ENCODE measurements around the gene S100G.
"Not testable (repeated sequence)": the region's sequence is repeated elsewhere in the genome, so short reads cannot be mapped to it uniquely, and the experiment has no call there.

Gene S100G, protein sequence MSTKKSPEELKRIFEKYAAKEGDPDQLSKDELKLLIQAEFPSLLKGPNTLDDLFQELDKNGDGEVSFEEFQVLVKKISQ

DNA sequence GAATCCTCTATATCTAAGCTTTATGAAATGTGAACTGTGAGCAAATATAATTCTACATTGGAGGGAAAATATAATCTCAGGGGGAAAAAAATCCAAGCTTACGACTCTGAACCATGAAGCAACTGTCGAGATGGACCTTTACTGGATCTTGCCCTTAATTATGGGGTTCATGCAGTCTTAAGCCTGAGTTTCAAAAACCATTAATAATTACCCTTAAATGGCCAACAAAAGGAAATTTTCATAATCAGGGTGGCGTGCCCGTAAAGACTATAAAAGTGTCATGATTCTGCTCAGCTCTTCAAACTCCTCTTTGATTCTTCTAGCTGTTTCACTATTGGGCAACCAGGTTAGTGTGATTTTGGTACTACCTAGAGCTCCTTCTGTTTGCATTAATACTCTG lies at the start of gene S100G:
S100G (plus strand) TSS at position 301 of the 400 bp plus-strand sequence. CDS start 849 bp downstream, outside the sequence.
- no peak for DNase-seq (ENCODE audit: low spot score)

DNA sequence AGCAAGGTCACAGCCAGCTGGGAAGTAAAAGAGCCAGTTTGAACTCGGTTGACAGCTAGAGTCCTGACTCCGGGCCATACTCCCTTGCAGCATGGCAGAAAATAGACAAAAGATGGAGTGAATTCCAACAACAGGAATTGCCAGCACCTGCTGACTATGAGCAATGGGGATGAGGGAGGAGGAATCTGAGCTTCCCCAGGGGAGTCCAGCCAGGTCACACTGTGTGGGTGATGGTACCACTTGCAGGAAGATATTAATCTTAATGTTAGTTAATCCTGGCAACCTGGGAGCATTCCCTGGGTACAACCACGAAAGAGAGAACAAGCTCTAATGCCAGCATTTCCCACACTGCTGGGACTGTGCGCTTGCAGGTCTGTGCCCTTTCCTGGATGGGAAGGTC lies 48.1 kb upstream of the S100G start:
- DNase-seq (ENCODE audit: low spot score), result no peak

DNA sequence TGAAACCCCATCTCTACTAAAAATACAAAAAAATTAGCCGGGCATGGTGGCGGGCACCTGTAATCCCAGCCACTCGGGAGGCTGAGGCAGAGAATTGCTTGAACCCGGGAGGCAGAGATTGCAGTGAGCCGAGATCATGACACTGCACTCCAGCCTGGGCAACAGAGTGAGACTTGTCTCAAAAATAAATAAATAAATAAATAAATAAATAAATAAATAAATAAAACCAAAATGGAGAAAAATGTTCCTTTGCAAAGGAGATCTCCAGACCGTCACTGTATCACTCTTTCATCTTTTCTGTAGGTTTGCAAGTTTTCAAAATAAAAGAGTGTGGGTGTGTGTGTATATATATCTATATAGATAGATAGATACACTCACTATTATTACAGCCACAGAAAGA lies 46.7 kb upstream of the S100G start:
- not testable (repeated sequence) for DNase-seq (ENCODE audit: low spot score)

DNA sequence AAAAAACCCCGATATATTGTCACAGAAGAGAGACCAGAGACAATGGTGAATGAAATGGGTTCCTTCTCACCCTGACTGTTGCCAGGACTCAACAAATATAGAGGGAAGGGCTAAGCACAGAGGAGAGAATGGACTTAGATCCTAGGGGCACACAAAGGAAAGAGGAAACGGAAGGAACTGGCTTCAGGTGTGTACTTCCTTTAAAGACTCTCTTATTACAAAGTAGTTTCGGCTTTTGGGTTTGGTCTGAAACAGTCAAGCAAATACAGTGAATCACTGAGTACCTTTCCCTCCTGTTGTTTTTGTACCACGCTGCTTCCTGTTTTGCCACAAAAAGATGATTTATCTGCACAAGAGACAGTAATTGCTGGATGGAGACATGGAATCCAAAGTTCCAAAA lies 46.1 kb upstream of the S100G start:
- DNase-seq (ENCODE audit: low spot score), result no peak

DNA sequence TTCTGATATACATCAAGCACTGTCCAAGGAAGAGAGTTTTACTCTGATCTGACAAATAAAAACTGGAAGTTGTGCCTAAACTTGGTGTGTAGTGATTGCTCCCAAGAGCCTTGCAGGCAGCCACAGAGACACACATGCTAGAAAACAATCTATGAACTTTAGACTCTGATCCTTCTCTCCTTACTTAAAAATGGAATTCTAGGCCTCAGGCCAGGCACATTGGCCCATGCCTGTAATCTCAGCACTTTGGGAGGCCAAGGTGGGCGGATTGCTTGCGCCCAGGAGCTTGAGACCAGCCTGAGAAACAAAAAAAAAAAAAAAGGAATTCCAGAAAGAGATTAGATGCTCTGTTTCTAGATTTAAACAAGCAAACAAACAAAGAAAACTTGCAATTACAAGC lies 45.6 kb upstream of the S100G start:
- no peak for DNase-seq (ENCODE audit: low spot score)

DNA sequence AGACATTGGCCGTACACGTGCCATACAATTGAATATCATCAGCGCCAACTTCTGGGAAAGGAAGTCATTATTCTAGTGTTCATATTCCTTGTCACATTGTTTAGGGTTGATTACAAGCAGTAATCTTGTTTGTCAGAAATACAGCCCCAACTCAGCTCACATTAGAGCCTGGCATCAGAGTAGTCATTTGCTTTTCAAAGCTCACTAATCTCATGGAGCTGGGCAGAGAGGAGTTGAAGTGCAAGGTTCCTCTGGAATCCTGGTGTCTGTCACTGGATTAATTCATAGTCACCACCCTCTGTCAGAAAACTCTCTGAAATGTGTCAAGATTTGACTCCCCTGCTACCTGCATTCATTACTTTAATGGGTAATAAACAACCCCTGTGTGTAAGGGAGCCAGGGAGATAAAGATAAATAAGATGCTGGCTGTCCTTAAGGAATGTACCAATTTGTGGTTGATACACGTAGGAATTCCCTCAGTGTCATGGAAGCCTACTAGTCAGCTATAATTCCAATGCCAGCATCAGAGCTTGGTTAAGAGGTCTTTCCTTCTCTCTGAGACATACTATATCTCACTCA lies 43.7 kb upstream of the S100G start:
- DNase-seq (ENCODE audit: low spot score), result no peak

DNA sequence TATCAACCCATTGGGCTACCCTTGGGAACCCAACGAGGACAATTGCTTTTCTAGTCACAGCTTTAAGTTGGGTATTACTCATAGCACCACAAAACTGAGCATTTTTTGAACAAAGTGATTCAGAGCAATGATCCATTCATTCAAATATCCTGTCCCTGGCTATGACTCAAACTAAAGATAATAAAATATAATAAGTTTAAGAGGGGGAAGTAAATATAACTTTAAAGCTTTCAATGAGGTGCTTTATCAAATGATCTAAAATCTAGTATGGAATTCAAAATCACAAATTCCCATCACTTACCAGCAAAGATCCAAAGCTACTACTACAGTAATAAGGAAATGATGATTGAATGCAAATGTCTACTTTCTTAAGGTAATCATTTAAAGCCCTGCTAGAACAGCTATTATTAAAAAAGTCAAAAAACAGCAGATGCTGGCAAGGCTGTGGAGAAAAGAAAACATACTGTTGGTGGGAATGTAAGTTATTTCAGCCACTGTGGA lies 39.8 kb upstream of the S100G start:
- no peak for DNase-seq (ENCODE audit: low spot score)

DNA sequence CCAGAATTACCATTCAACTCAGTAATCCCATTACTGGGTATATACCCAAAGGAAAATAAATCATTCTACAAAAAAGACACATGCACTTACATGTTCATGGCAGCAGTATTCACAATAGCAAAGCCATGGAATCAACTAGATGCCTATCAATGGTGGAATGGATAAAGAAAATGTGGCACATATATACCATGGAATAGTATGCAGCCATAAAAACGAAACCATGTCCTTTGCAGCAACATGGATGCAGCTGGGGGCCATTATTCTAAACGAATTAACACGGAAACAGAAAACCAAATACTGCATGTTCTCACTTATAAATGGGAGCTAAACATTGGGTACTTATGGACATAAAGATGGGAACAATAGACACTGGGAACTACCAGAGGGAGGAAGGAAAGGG lies 39.3 kb upstream of the S100G start:
- DNase-seq (ENCODE audit: low spot score), result not testable (repeated sequence)

DNA sequence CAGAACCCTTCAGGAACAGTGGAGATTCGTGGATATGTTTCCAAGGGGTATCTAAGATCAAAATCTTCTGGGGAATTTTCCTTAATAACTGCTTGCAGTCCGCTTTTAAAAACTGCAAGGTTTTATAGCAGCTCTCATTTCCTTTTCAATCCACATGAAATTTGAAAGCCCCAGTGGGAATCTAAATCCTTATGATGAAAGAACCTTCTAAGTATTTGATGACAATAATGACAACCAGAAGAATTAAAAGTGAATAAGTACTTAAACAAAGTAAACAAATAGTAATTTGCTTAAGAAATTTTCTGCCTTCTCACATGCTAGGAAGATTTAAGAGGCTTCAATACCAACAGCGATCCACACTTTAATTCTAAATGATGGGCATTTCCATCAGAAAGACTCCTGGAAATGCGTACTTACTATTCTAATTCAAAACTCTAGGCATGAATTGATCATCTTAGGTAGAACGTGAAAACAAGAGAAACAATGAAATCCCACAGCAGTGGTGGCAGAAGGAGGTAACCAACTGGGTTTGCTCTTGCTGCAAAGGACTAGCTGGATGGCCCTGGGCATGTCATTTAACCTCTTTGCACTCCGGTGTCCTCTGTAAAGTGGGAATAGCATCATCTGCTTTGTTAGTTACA lies 37.6 kb upstream of the S100G start:
- DNase-seq (ENCODE audit: low spot score), result no peak

DNA sequence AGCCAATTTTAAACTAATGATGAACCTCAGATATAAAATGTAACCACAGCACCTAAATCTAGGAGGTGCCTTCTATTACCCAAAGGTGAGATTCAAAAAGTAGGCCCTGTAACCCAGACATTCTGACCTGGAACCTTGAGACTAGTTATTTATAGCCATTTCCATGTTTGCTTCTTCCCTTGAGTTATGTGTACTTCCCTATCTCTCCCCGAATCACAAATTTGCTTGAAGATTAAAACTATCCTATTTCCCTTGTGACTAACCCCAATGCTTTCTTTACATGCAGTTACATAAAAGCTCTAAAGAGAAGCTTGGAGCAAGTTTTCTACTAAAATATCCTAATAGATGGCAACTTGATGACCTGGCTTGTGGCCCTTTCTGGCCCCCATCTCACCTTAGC lies 32.6 kb upstream of the S100G start:
- no peak for DNase-seq (ENCODE audit: low spot score)

DNA sequence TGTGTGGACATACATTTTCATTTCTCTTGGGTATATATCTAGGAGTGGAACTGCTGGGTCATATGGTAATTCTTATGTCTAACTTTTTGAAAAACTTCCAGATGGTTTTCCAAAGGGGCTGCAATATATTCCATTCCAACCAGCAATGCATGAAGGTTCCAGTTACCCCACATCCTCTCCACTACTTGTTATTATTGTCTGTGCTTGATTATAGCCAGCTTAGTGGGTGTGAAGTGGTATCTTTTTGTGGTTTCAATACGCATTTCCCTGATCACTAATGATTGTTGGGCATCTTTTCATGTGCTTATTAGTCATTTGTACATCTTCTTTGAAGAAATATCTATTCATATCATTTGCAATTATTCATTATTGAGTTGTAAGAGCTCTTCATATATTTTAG lies 31.5 kb upstream of the S100G start:
- no peak for DNase-seq (ENCODE audit: low spot score)

DNA sequence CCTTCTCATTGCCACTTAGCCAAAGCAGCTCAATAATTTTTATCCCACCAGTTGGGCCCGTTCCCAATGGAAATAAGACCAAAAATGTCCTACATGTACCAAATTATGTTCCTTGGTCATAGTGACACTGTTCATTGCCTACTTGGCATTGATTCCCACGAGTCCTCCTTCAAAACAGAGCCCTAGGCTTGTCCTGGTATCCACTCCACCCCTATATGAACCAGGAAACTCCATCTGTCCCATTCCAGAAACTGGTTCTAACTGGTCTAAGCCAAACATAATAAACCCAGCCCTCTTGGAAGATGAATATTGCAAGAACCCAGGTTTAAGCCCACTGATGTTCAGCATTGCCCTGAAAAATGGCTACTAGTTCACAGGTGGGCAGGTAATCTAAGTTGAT lies 30.9 kb upstream of the S100G start:
- no peak for DNase-seq (ENCODE audit: low spot score)

DNA sequence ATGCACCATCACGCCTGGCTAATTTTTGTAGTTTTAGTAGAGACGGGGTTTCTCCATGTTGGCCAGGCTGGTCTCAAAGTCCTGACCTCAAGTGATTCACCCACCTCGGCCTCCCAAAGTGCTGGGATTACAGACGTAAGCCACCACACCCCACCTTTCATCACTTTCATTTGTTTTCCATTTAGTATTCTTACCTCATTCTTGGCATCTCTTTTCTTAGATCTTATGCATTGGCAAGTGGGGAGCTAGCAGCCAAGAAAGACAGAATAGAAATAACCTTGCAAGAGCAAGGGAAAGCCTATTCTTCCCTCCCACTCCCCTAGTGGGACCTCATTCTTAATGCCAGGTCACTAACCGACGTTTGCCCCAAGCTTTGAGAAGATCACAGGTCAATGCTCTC lies 21.4 kb upstream of the S100G start:
- DNase-seq (ENCODE audit: low spot score), result not testable (repeated sequence)

DNA sequence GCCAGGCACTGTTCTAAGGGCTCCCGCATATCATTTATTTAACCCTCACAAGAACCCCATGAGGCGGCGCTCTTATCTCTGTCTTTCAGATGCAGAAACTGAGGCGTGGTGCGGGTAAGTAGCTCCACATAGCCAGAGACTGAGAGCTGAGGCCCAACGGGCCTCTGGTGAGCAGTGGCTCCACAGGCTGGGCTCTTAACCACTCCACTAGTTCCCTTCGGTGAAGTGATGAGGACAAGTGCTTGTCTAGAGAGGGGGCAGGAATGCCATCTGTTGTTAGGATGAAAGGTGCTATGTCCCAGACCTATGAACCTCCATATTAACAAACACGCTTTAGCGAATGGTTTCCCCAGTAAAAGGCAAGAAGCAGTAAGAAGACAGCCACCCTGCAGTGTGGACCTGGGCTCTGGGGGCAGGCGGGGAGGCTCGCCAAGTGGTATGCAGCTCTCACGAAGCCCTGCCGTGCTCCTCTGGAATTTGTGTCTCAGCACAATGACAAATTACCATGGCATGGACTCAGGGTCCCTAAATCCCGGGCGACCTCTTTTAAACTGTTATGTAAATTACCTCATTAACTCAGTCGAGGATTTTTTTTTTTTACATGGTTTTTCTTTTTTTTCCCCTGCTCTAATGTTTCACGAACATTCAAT lies 20.9 kb upstream of the S100G start:
- peak; percentile 68 for DNase-seq (ENCODE audit: low spot score)

DNA sequence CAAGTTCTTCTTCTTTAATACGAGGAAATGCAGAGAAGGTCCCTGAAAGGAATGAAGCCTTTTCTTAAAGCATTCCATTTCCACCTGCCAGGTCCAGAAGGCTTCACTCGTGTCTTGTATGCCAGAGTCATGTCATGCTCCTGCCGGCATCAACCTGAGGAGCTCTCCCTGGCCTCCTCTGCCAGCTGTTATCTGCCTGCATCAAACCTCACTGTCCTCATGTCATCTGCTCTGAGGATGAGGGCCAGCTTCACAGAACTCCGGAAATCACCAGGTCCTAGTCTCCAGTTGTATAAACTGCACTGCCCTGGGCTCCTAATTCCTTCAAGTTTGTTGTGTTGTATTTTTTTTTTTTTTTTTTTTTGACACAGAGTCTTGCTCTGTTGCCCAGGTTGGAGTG lies 20.0 kb upstream of the S100G start:
- DNase-seq (ENCODE audit: low spot score), result no peak

DNA sequence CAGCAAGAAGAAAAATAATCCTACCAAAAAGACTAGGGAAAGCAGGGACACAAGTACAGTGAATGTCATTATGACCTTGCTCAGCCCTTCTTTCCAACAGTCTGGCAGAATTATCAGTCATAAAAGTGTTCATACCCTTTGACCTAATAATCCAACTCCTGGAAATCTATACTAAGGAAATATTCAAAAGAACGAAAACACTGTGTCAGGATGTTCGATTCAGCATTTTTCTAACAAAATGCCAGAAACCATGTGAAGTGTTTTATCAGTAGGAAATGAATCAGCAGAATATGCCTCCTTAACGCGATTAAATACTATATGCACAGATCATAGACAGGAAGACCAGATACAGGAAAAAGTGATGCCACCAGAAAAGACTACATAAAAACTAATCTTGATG lies 16.2 kb upstream of the S100G start:
- DNase-seq (ENCODE audit: low spot score), result no peak

DNA sequence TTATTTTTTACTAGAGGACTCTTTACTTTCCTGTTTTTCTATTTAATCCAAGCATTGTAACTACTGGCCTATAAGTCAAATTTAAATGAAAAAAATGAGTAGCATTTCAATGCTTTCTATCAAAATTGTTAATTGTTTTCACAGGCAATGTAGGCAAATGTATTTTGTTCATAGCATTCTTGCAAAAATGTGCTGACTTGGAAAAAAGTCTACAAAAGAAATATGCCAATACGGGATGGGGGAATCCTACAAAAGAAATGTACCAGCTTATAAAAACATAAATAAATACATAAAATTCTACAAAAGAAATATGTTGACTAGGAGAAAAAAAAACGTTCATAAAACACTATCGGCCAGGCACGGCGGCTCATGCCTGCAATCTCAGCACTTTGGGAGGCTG lies 14.9 kb upstream of the S100G start:
- DNase-seq (ENCODE audit: low spot score), result no peak

DNA sequence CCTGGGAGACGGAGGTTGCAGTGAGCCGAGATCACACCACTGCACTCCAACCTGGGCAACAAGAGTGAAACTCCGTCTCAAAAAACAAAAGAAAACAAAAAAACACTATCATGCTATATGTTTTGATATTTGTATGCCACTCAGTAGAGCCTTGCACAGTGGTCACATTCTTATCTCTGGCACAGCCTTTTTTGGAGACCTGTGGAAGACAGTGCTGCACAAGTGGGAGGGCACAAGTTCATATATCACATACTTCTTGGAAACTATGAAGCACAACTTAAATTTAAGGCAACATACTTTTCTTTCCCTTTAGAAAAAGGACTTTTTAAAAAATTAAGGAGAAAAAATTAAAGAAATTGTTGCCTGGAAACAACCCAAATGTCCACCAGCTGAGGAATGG lies 14.4 kb upstream of the S100G start:
- DNase-seq (ENCODE audit: low spot score), result no peak

DNA sequence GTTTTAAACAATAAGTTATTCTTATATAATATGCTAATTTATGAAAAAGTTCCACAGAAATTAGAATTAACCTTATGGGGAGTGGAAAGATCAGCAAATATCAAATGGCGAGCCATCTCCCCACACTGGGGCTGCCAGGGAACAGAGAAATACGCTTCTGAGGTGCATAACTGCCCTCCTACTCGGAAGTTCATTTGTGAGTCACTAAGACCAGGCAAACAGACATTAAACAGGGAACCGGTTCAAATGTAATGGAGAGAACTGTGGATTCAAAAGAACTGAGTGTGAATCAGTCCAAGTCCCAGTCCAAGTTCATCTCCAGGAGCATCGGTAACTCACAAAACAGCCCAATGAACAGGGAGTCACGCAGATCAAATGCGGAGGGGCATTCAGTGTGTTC lies 11.4 kb upstream of the S100G start:
- DNase-seq (ENCODE audit: low spot score), result no peak

DNA sequence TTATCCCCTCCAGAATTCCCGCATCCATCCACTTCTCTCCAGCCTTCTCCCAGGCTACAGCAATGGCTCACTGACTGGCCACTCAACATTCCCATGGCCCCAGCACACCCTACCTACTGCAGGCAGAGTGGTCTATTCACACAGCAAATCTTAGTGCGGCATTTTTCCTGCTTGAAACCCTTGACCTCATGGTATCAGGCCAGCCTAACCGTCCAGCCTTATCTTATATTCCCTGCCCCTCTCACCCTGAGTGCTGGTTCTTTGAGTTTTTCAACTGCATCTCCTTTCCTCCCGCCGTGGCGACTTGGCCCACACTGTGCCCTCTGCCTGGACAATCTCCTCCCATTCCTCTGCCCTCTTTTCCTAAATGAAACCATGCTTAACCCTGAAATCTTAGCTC lies 10.0 kb upstream of the S100G start:
- no peak for DNase-seq (ENCODE audit: low spot score)

DNA sequence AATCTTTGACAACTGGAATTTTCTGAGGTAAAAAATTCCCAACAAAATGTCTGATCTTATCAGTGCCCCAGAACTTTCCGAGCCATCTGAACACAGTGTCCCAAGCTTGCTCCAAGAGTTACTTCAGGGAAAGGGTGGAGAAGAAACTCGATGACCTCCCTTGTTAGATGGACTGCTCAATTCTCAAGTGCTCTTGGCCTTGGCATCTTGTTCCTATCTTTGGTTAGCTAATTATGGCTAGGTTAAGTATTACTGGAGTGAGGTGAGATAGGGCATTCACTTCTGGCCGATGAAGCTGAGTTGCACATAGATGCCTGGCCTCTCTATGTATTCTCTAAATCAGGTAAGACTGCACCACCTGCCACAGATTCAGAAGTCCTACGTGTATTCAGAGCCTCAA lies 9.1 kb upstream of the S100G start:
- no peak for DNase-seq (ENCODE audit: low spot score)

DNA sequence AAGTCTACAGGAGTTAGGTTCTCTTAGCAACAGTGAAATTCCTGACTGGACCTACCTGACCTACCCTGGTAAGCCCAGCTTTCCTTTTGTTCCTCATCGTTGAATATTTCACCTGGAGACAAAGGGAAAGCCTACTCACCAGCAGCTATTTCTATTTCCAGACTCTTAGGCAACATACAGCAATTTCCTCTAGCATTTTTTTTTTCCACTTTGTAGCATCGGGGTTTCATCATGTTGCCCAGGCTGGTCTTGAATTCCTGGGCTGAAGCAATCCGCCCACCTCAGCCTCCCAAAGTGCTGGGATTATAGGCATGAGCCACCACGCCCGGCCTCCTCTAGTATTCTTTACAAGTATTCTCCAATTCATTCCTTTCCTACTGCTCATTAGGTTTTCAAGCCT lies 6.8 kb upstream of the S100G start:
- DNase-seq (ENCODE audit: low spot score), result no peak

DNA sequence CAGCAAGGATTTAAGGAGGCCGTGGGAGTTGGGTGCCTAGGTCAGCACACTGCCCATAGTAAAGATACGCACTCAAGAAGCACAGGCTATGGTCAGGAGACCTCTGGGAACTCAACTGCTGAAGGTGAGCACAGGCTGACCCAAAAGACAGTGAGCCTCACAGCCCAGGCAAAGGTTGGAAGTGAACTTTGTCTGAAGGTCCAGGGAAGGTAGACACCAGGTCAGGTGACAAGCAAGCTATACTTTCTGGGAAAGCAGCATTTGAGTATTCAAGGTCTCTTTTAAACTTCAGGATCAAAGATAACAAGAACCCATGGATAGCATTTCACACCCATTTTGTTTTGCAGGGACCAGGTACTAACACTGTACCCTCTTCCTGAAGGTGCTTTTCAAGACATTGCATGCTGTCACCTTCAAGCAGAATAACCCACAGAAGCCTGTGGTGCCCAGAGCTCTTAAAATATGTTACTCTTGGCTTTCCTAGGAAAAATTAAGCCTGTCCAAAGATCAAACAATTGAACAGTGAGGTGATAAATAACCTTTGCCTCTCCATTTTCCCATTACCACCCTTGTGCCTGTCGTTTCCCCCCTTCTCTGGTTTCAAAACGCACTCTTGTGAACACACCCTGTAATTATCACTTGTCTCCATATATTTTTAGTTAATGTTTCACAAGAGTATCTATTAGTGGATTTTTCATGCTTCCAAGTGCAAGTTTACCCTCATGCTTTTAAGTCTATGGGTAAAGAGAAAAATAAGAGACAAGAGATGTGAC lies 3.4 kb upstream of the S100G start:
- no peak for DNase-seq (ENCODE audit: low spot score)
